NCI-H345 treated with DMSO at 0.1 percent for 48 hours (cell line): ENCODE data around the gene NCKIPSD.

ENCODE experiments used
- DNase-seq: peaks from one replicate; lab custom pipeline; 2025; ENCODE audit not compliant: unreplicated experiment; lab: John Stamatoyannopoulos, UW

NCKIPSD gene

GRCh38 chr3:48625600-48625999, 60.1 kb downstream of the NCKIPSD start:
- DNase-seq = no peak

GRCh38 chr3:48624767-48625166, 60.9 kb downstream of the NCKIPSD start:
- no peak for DNase-seq

- peak; percentile 42 for DNase-seq
Measured at GRCh38 chr3:48623851-48624547, 61.7 kb downstream of the NCKIPSD start.
